Gastrocnemius medialis (tissue), 4 donors: Measurements from ENCODE around the gene GPR146.

Experiments
- POLR2A ChIP-seq, 2 donors: fragments of 450-650 bp; IDR thresholded peaks; one replicate each; pipeline ENCODE4 v1.6.1; 2017; ENCODE audit warnings: antibody characterized with exemption in 2 of 2, mild to moderate bottlenecking in 2 of 2, moderate library complexity in 2 of 2
- TF ChIP-seq, protein P1 (sequence below), 5 experiments: fragments of 450-650 bp in 3 of 5; fragments of 200-600 bp in 2 of 5; sonication (generic) in 2 of 5; IDR thresholded peaks in 4 of 5; conservative IDR thresholded peaks in 1 of 5; 1 replicate in 4 of 5; 2 replicates in 1 of 5; pipeline ENCODE4 v1.5.1; 2016 to 2019; ENCODE audit warnings: antibody characterized with exemption in 5 of 5, mild to moderate bottlenecking in 3 of 5, moderate library complexity in 3 of 5

DNA sequence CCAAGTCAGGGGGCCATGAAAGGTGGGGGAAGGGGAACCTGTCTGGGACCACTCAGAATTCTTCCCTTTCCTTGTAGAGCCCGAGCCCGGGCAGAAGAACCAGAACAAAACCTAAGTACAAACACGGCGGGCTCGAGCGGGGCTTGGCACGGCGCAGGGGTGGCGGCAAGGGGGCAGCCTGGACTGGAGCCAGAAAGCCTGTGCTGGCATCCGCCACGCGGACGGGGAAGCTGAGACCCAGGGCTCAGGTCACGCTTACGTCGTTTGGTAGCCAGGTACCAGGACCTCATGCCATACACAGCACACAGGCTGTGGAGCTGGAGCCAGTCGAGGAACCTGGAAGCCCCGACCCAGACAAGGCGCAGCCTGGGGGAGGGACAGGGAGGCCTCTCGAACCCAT lies 37.0 kb downstream of the GPR146 start:
- TF ChIP-seq, protein P1, sequence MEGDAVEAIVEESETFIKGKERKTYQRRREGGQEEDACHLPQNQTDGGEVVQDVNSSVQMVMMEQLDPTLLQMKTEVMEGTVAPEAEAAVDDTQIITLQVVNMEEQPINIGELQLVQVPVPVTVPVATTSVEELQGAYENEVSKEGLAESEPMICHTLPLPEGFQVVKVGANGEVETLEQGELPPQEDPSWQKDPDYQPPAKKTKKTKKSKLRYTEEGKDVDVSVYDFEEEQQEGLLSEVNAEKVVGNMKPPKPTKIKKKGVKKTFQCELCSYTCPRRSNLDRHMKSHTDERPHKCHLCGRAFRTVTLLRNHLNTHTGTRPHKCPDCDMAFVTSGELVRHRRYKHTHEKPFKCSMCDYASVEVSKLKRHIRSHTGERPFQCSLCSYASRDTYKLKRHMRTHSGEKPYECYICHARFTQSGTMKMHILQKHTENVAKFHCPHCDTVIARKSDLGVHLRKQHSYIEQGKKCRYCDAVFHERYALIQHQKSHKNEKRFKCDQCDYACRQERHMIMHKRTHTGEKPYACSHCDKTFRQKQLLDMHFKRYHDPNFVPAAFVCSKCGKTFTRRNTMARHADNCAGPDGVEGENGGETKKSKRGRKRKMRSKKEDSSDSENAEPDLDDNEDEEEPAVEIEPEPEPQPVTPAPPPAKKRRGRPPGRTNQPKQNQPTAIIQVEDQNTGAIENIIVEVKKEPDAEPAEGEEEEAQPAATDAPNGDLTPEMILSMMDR (IDR thresholded peaks at IDR 0.05 in 4 of 5, conservative IDR thresholded peaks at IDR 0.05 in 1 of 5): no peak
- TF ChIP-seq POLR2A (IDR thresholded peaks at IDR 0.05): no peak
